Uterus (tissue), 4 donors: Measurements from ENCODE around the gene INPP5J. TPM values are rescaled to one million over a fixed set of nuclear protein-coding genes. Genes with fewer than 3 reads are reported as not detected.

Experiments used
- DNase-seq, 2 donors: peaks; one replicate each; pipeline ENCODE4 v3.0.0-alpha.2; 2019 to 2020
- H3K27ac ChIP-seq, 2 donors: fragments of 200-600 bp; sonication (generic); 1 replicate in 1 of 2; 2 replicates in 1 of 2; pipeline ENCODE4 v1.5.1; 2016 to 2018
- H3K27me3 ChIP-seq, 2 donors: fragments of 200-600 bp; sonication (generic); one replicate each; pipeline ENCODE4 v1.5.1; 2018 to 2019; ENCODE audit warnings: control low read depth in 1 of 2
- H3K36me3 ChIP-seq, 2 donors: fragments of 200-600 bp; sonication (generic); one replicate each; pipeline ENCODE4 v1.5.1; 2019; ENCODE audit warnings: control low read depth in 1 of 2
- H3K4me1 ChIP-seq, 2 donors: fragments of 200-600 bp; sonication (generic); one replicate each; pipeline ENCODE4 v1.5.1; 2018 to 2019; ENCODE audit warnings: control low read depth in 1 of 2
- H3K4me3 ChIP-seq, 2 donors: fragments of 200-600 bp; sonication (generic); 1 replicate in 1 of 2; 2 replicates in 1 of 2; pipeline ENCODE4 v1.5.1; 2018 to 2019; ENCODE audit warnings: mild to moderate bottlenecking in 1 of 2
- H3K9me3 ChIP-seq, 2 donors: fragments of 200-600 bp; sonication (generic); one replicate each; pipeline ENCODE4 v1.5.1; 2019; ENCODE audit warnings: control low read depth in 1 of 2
- CTCF ChIP-seq, 4 experiments: fragments of 200-600 bp in 2 of 4; fragments of 450-650 bp in 2 of 4; sonication (generic) in 2 of 4; IDR thresholded peaks; one replicate each; pipeline ENCODE4 v1.5.1; 2016 to 2019; ENCODE audit warnings: antibody characterized with exemption in 4 of 4, mild to moderate bottlenecking in 2 of 4, moderate library complexity in 1 of 4
- POLR2A ChIP-seq, 2 donors: fragments of 450-650 bp; IDR thresholded peaks; one replicate each; pipeline ENCODE4 v1.6.1; 2016; ENCODE audit warnings: antibody characterized with exemption in 2 of 2, mild to moderate bottlenecking in 1 of 2, moderate library complexity in 1 of 2
- intact Hi-C: fragments of 100-400 bp; cut with DNase I; formaldehyde crosslinking; loops from one replicate; pipeline ENCODE4 v1.15.1; 2023; ENCODE audit warnings: low total_unique reads
- total RNA-seq, 4 donors: library from RNA; depleted of rRNA in 3 of 4; stranded (reverse); fragments of >200 nt in 3 of 4; gene quantifications; one replicate each; pipeline versions ENCODE4 v1.1.0 to v1.2.4, GENCODE V29; 2014 to 2023
- donor health status: DM: yes; HTN: yes; CAD: no.

The INPP5J gene
- total RNA-seq, 4 donors from 2014 or later, result 0.59 to 7.9 (median 3.0) TPM

GRCh38 chr22:31103899-31104694 is 18.7 kb upstream of the INPP5J start:
- Histone ChIP-seq H3K27me3 (no peaks in the 10 kb centered on the region), H3K4me3 (peak overlapping the region in 1 of 2 donors; percentile 95), H3K4me1 (peaks cover 0 to 4% of the 10 kb centered on the region in 2 donors), H3K9me3 (no peaks in the 10 kb centered on the region), H3K27ac (peak overlapping the region; percentile 96 to 100), H3K36me3 (no peaks in the 10 kb centered on the region)
- intact Hi-C loops, result no loop called here
- TF ChIP-seq POLR2A (IDR thresholded peaks at IDR 0.05), result peak in 1 of 2 donors; percentile 18
- TF ChIP-seq CTCF (IDR thresholded peaks at IDR 0.05), result peak in 1 of 4 experiments; percentile 16
- DNase-seq, result peak; percentile 75 to 83

- Histone ChIP-seq H3K9me3 (no peaks in the 10 kb centered on the region), H3K27ac (peak overlapping the region; percentile 96 to 100), H3K27me3 (no peaks in the 10 kb centered on the region), H3K4me3 (peak overlapping the region; percentile 90 to 95), H3K4me1 (peaks cover 0 to 4% of the 10 kb centered on the region in 2 donors), H3K36me3 (no peaks in the 10 kb centered on the region)
- intact Hi-C loops, result no loop called here
- peak; percentile 21 to 62 (median 48) for TF ChIP-seq CTCF (IDR thresholded peaks at IDR 0.05)
- TF ChIP-seq POLR2A (IDR thresholded peaks at IDR 0.05), result peak in 1 of 2 donors; percentile 28
- peak; percentile 65 to 72 for DNase-seq
These were observed 17.9 kb upstream of the INPP5J start for GRCh38 chr22:31104869-31105268.

- Histone ChIP-seq H3K27ac (peak overlapping the region; percentile 96 to 100), H3K4me3 (peak overlapping the region; percentile 90 to 95), H3K27me3 (no peaks in the 10 kb centered on the region), H3K9me3 (no peaks in the 10 kb centered on the region), H3K36me3 (no peaks in the 10 kb centered on the region), H3K4me1 (peaks cover 0 to 4% of the 10 kb centered on the region in 2 donors)
- intact Hi-C loops, result no loop called here
- DNase-seq, result peak in 1 of 2 donors; percentile 48
- TF ChIP-seq POLR2A (IDR thresholded peaks at IDR 0.05), result no peak
- TF ChIP-seq CTCF (IDR thresholded peaks at IDR 0.05), result no peak
These were observed 17.4 kb upstream of the INPP5J start for GRCh38 chr22:31105282-31105929.

GRCh38 chr22:31106001-31106571 is 16.7 kb upstream of the INPP5J start:
- peak overlapping the region; percentile 96 to 100 for H3K27ac ChIP-seq
- H3K4me3 ChIP-seq, result peak overlapping the region; percentile 90 to 95
- H3K27me3 ChIP-seq, result no peaks in the 10 kb centered on the region
- intact Hi-C loops, result no loop called here
- peak; percentile 41 to 61 for DNase-seq
- no peaks in the 10 kb centered on the region for H3K9me3 ChIP-seq
- H3K4me1 ChIP-seq, result peaks cover 0 to 4% of the 10 kb centered on the region in 2 donors
- H3K36me3 ChIP-seq, result no peaks in the 10 kb centered on the region
- TF ChIP-seq POLR2A (IDR thresholded peaks at IDR 0.05), result no peak
- TF ChIP-seq CTCF (IDR thresholded peaks at IDR 0.05), result peak in 2 of 4 experiments; percentile 14 to 22
